T-cell (primary cell): ENCODE results near the gene ALX3. TPM values are rescaled to one million over a fixed set of nuclear protein-coding genes. Genes with fewer than 3 reads are reported as not detected.

Source experiments
- ATAC-seq, 4 experiments: fragments of 200-7000 bp in 3 of 4; fragments of 150-1000 bp in 1 of 4; cut with Tn5 transposase; replicated peaks in 1 of 4; 1 replicate in 3 of 4; 2 replicates in 1 of 4; pipeline ENCODE4 v1.10.0; 2021; ENCODE audit warnings: moderate library complexity in 3 of 4, mild to moderate bottlenecking in 2 of 4, moderate number of reproducible peaks in 1 of 4
- CTCF ChIA-PET, 2 donors: fragments of 300-600 bp; sonication (Branson Sonifier 250); formaldehyde crosslinking; loops; one replicate each; lab custom pipeline; 2022; ENCODE audit warnings: antibody characterized with exemption in 2 of 2; lab: Charles Lee
- POLR2A ChIA-PET, 2 donors: fragments of 300-600 bp; sonication (Branson Sonifier 250); formaldehyde crosslinking; loops; one replicate each; lab custom pipeline; 2022; ENCODE audit warnings: antibody characterized with exemption in 2 of 2; lab: Charles Lee
- DNase-seq, 35 experiments: peaks; one replicate each; pipeline versions ENCODE4 v3.0.0 to v3.0.0-alpha.2; 2013 to 2023
- H3K27ac ChIP-seq: one replicate; pipeline ENCODE4 v1.5.1; 2013; ENCODE audit warnings: low read length
- H3K27me3 ChIP-seq, 2 experiments: replicated peaks in 1 of 2; 1 replicate in 1 of 2; 2 replicates in 1 of 2; pipeline versions ENCODE4 v1.6.1 to v1.7.0; 2013; ENCODE audit warnings: low read length in 1 of 2, mixed read lengths in 1 of 2; ENCODE audit not compliant: control insufficient read depth in 2 of 2, insufficient read depth in 2 of 2; ENCODE audit errors: extremely low read depth in 1 of 2
- H3K36me3 ChIP-seq, 2 donors: 1 replicate in 1 of 2; 2 replicates in 1 of 2; pipeline versions ENCODE4 v1.6.1 to v1.7.0; 2013; ENCODE audit warnings: low read length in 1 of 2; ENCODE audit not compliant: control insufficient read depth in 2 of 2, insufficient read depth in 1 of 2; ENCODE audit errors: extremely low read depth in 1 of 2
- H3K4me1 ChIP-seq, 2 experiments: 1 replicate in 1 of 2; 2 replicates in 1 of 2; pipeline versions ENCODE4 v1.6.1 to v1.7.0; 2013; ENCODE audit warnings: low read length in 2 of 2, mixed read lengths in 1 of 2; ENCODE audit not compliant: insufficient read depth in 2 of 2, control insufficient read depth in 1 of 2; ENCODE audit errors: extremely low read depth in 1 of 2
- H3K4me3 ChIP-seq, 2 donors: 1 replicate in 1 of 2; 2 replicates in 1 of 2; pipeline versions ENCODE4 v1.5.1 to v1.7.0; 2013; ENCODE audit warnings: mild to moderate bottlenecking in 2 of 2, low read length in 1 of 2, moderate library complexity in 1 of 2; ENCODE audit not compliant: control insufficient read depth in 1 of 2; ENCODE audit errors: extremely low read depth in 1 of 2
- H3K9me3 ChIP-seq: 2 replicates; pipeline ENCODE4 v1.7.0; 2013
- H3K27ac Mint-ChIP-seq, 2 donors: one replicate each; pipeline ENCODE4 v1.8.0; 2020 to 2021; ENCODE audit warnings: mild to moderate bottlenecking in 2 of 2, mixed read lengths in 2 of 2
- H3K27me3 Mint-ChIP-seq, 2 donors: one replicate each; pipeline ENCODE4 v1.8.0; 2021 to 2022; ENCODE audit warnings: mixed read lengths in 2 of 2
- H3K36me3 Mint-ChIP-seq: one replicate; pipeline ENCODE4 v1.8.0; 2021; ENCODE audit warnings: mixed read lengths
- H3K4me1 Mint-ChIP-seq, 3 donors: one replicate each; pipeline ENCODE4 v1.8.0; 2020 to 2022; ENCODE audit warnings: mixed read lengths in 3 of 3, mild to moderate bottlenecking in 1 of 3
- H3K4me3 Mint-ChIP-seq, 3 donors: one replicate each; pipeline ENCODE4 v1.8.0; 2020 to 2022; ENCODE audit warnings: mild to moderate bottlenecking in 3 of 3, mixed read lengths in 3 of 3, moderate library complexity in 3 of 3
- H3K9me3 Mint-ChIP-seq, 3 donors: one replicate each; pipeline ENCODE4 v1.8.0; 2020 to 2022; ENCODE audit warnings: mixed read lengths in 3 of 3
- WGBS: methylation state at CpG from one replicate; pipeline ENCODE4 v1.1.5; 2013; ENCODE audit warnings: missing lambda C conversion rate; ENCODE audit not compliant: insufficient coverage; 5-methylcytosine and 5-hydroxymethylcytosine counted together
- total RNA-seq, 35 experiments: library from RNA in 6 of 35; stranded (reverse) in 6 of 35; fragments of 120-200 nt in 1 of 35; gene quantifications; one replicate each; pipeline versions ENCODE4 v1.2.1 to v1.2.4 and lab custom pipeline; 2013 to 2026

Gene ALX3
- total RNA-seq, 5 donors from 2014 or later (not counting 1 experiment from before 2014, with no cell fraction given) = not detected

DNA sequence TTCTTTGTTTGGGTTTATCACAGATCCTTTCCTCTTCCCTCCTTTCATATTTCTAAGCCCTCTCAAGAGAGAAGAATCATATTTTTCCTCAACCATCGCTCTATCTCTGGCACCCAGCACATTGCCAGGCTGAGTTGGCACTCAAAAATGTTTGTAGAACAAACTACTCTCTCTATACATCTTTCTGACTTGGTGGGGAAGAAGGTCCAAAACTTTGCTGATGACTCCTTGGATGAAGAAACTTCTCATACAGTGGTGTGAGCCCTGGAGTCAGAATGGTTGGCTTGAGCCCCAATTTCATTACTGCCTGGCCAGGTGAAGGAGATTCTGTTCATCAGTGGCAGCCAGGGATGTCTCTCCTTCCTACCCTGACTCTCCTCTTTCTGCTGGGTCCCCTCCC lies 11.9 kb downstream of the ALX3 start:
- no peak overlapping the region for H3K27ac Mint-ChIP-seq
- Histone ChIP-seq H3K9me3 (no peaks in the 10 kb centered on the region), H3K36me3 (peaks cover 17 to 54% of the 10 kb centered on the region in 2 donors)

DNA sequence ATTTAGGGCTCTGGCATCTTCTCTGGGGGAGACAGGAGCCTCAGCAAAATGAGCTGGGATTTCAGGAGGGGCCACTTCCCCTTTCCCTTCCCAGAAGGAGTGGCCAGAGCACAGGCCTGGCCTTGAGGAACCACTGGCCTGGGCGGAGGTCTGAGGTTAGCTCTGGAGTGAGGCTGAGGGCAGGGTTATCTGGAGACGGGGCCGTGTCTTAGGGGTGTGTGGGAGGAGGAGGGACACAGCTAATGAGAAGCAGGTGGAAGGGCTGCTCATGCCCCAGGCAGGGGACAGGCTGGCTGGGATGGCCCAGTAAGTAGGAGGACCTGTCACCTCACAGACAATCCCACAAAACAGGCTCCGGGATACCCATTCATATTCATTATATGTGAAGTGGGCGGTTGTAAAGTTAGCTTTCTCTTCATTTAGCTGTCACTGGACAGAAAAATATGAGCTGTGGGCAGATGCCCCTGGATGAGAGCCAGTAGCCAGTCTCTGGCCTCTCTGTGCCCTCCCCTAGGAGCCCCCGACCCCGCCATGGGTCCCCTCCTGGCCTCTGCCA lies 12.4 kb downstream of the ALX3 start:
- Mint-ChIP-seq H3K4me1 (peaks cover 1 to 12% (median 1%) of the 10 kb centered on the region in 3 donors), H3K36me3 (peaks cover 63% of the 10 kb centered on the region)
- CTCF ChIA-PET = interaction anchor here (0.6 to 1.0 kb wide), 4 partner anchors 13 to 580 kb away, joined by 3 read pairs; no protein-coding TSS in a partner anchor

More for the DNA sequence above, 11.9 kb downstream of the ALX3 start:
- POLR2A ChIA-PET = no interaction called here
- peaks cover 58% of the 10 kb centered on the region for H3K36me3 Mint-ChIP-seq
- H3K4me1 ChIP-seq = no peaks in the 10 kb centered on the region
- H3K27me3 ChIP-seq = peaks cover 0 to 4% of the 10 kb centered on the region in 2 experiments
- DNase-seq = no peak
- WGBS = no CpG with 5 or more reads among the region's 1 CpG
- no peak overlapping the region for H3K4me3 ChIP-seq
- H3K27me3 Mint-ChIP-seq = no peaks in the 10 kb centered on the region
- CTCF ChIA-PET = interaction anchor here in 1 of 2 donors (0.6 to 2.2 kb wide), 4 partner anchors 8 to 580 kb away, joined by 3 to 12 read pairs (median 3); no protein-coding TSS in a partner anchor
- H3K4me1 Mint-ChIP-seq = peaks cover 1 to 6% (median 1%) of the 10 kb centered on the region in 3 donors
- no peak for ATAC-seq
- H3K4me3 Mint-ChIP-seq = no peak overlapping the region
- no peak overlapping the region for H3K27ac ChIP-seq
- no peaks in the 10 kb centered on the region for H3K9me3 Mint-ChIP-seq

DNA sequence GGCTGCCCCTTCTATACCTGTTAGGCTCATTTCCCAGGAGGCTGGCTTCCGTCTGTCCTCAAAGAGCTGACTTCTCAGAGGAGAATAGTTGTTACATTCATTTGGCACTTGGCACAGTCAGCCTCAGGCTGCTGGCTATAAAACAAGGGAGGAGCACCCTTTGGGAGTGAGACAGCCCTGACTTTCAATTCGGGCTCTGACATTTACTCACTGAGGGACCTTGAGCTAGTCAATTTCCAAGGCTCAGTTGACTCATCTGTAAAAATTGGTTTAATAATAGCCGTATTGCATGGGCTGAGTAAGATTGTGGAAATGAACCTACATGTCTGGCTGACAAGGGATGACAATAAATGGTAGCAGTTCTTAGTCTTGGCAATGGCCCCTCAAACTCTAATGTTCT lies 13.7 kb downstream of the ALX3 start:
- Mint-ChIP-seq H3K9me3 (no peaks in the 10 kb centered on the region), H3K27me3 (no peaks in the 10 kb centered on the region), H3K4me3 (no peak overlapping the region), H3K27ac (no peak overlapping the region), H3K36me3 (peaks cover 67% of the 10 kb centered on the region), H3K4me1 (peaks cover 1 to 14% (median 1%) of the 10 kb centered on the region in 3 donors)
- H3K4me3 ChIP-seq = no peak overlapping the region
- H3K36me3 ChIP-seq = peaks cover 28 to 70% of the 10 kb centered on the region in 2 donors
- 65% methylated on average over 2 of the region's 3 CpGs for WGBS
- H3K9me3 ChIP-seq = no peaks in the 10 kb centered on the region
- POLR2A ChIA-PET = no interaction called here
- H3K27ac ChIP-seq = no peak overlapping the region
- DNase-seq = no peak
- CTCF ChIA-PET = interaction anchor here in 1 of 2 donors (1.2 kb wide), 1 partner anchor 26 kb away, joined by 3 read pairs; no protein-coding TSS in a partner anchor
- no peaks in the 10 kb centered on the region for H3K4me1 ChIP-seq
- no peak for ATAC-seq
- no peaks in the 10 kb centered on the region for H3K27me3 ChIP-seq

More for the DNA sequence above, 12.4 kb downstream of the ALX3 start:
- H3K9me3 ChIP-seq = no peaks in the 10 kb centered on the region
- H3K27me3 Mint-ChIP-seq = no peaks in the 10 kb centered on the region
- no peak for ATAC-seq
- no peaks in the 10 kb centered on the region for H3K4me1 ChIP-seq
- no peak overlapping the region for H3K27ac ChIP-seq
- H3K27me3 ChIP-seq = no peaks in the 10 kb centered on the region
- POLR2A ChIA-PET = no interaction called here
- H3K36me3 ChIP-seq = peaks cover 22 to 59% of the 10 kb centered on the region in 2 donors
- DNase-seq = no peak
- H3K9me3 Mint-ChIP-seq = no peaks in the 10 kb centered on the region
- 94% methylated on average over 2 of the region's 7 CpGs for WGBS
- H3K27ac Mint-ChIP-seq = no peak overlapping the region
- no peak overlapping the region for H3K4me3 Mint-ChIP-seq
- H3K4me3 ChIP-seq = no peak overlapping the region

DNA sequence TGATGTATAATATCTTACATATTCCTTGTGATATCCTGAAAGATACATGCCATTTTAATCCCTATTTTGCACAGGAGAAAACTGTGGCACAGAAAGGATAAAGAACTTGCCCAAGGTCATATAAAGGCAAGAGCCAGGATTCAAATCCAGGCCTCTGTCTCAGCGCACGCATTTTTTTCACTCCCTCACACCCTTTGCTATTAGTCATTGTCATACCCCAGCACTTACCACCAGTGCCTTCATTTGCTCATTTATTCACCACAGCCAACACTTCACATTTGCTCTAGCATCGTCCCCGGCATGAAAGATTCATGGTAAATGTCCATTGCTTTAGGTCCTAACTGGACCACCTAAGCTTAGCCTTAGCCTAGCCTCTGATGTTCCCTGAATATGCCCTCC lies 14.2 kb downstream of the ALX3 start:
- no peaks in the 10 kb centered on the region for H3K9me3 Mint-ChIP-seq
- peaks cover 1 to 14% (median 1%) of the 10 kb centered on the region in 3 donors for H3K4me1 Mint-ChIP-seq
- peaks cover 70% of the 10 kb centered on the region for H3K36me3 Mint-ChIP-seq
- H3K36me3 ChIP-seq = peaks cover 33 to 75% of the 10 kb centered on the region in 2 donors
- no peaks in the 10 kb centered on the region for H3K9me3 ChIP-seq
- no peaks in the 10 kb centered on the region for H3K27me3 Mint-ChIP-seq
- H3K27me3 ChIP-seq = no peaks in the 10 kb centered on the region
- H3K4me1 ChIP-seq = no peaks in the 10 kb centered on the region
- ChIA-PET POLR2A (no interaction called here), CTCF (interaction anchor here in 1 of 2 donors (1.2 kb wide), 1 partner anchor 26 kb away, joined by 3 read pairs; no protein-coding TSS in a partner anchor)
- no peak overlapping the region for H3K4me3 ChIP-seq
- no peak for DNase-seq
- H3K27ac ChIP-seq = no peak overlapping the region
- no peak overlapping the region for H3K27ac Mint-ChIP-seq
- no peak for ATAC-seq
- H3K4me3 Mint-ChIP-seq = no peak overlapping the region
- WGBS = 87% methylated on average over 4 of the region's 4 CpGs

DNA sequence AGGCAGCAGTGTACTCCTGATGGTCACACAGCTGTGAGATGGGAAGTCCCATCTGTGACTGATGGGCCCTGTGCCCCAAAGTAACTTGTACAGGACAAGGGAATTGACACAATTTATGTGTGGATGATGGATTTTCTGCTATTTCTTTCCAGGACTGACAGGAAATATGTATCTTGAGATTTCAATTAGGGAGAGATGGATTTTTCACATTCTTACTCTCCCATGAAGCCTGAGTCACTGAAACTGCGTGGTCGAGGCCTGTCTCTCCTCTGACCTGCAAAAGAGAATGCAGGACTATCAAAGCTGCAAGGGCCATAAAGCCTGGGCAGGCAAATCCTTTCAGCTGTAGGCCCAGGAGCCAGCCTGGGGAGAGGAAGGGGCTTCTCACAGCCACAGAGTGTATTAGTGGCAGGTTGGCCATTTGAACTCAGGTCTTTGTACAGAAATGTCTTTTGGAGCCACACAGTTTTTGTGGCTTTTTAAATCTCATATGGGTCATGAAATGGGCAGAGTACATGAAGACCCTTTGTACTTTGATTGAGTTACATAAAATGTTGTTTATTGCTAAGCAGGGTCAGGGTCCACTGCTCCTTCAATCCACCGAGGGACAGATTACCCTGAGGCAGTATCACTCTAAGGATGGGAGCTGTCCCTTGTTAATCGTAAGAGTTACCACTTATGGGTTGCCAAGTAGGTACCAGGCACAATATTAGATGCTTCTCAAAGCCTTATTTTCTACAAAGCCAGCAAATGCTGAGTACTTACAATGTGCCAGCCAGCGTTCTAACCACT lies 14.8 kb downstream of the ALX3 start:
- H3K4me3 Mint-ChIP-seq = no peak overlapping the region
- Histone ChIP-seq H3K9me3 (no peaks in the 10 kb centered on the region), H3K27me3 (no peaks in the 10 kb centered on the region), H3K4me1 (no peaks in the 10 kb centered on the region), H3K4me3 (no peak overlapping the region), H3K27ac (no peak overlapping the region), H3K36me3 (peaks cover 35 to 81% of the 10 kb centered on the region in 2 donors)
- CTCF ChIA-PET = interaction anchor here (0.5 to 1.3 kb wide), 4 partner anchors 10 to 26 kb away, joined by 3 to 5 read pairs (median 4); no protein-coding TSS in a partner anchor
- no peak overlapping the region for H3K27ac Mint-ChIP-seq
- 100% methylated on average over 2 of the region's 5 CpGs for WGBS
- peaks cover 1 to 14% (median 1%) of the 10 kb centered on the region in 3 donors for H3K4me1 Mint-ChIP-seq
- POLR2A ChIA-PET = no interaction called here
- H3K36me3 Mint-ChIP-seq = peaks cover 72% of the 10 kb centered on the region
- H3K9me3 Mint-ChIP-seq = no peaks in the 10 kb centered on the region
- no peaks in the 10 kb centered on the region for H3K27me3 Mint-ChIP-seq
- ATAC-seq = no peak
- DNase-seq = no peak
